Activated naive CD4-positive, alpha-beta T cell treated with anti-CD3 and anti-CD28 coated beads, Interleukin-2, amount 50 U/mL, for 16 hours (primary cell): ENCODE results near the gene SCUBE3.
A peak's percentile ranks its signal among the peaks of the same experiment; 100 is the strongest.

Experiments
- DNase-seq: peaks from one replicate; pipeline ENCODE4 v3.0.0-alpha.2; 2020

SCUBE3 gene

GRCh38 chr6:35242906-35243305, 29.1 kb downstream of the SCUBE3 start:
- no peak for DNase-seq

DNA sequence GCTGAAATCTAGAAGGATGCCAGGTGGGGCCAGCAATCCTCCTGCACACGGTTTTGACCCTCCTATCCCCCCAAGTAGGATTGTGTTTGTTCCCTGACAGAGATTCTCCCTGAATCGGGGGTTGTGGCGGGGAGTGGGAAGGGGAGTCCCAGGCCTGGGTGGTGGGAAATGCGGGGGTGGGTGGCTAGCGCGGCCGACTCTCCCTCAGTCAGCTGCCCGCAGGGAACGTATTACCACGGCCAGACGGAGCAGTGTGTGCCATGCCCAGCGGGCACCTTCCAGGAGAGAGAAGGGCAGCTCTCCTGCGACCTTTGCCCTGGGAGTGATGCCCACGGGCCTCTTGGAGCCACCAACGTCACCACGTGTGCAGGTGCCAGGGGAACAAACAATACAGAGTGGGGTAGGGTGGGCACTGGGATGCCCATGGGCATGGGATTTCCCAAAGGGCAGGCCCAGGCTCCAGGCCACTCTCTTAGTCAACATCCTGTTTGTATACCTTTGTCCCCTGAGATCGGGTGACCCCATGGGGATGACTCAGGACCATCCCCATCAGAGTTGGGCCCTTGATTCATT, 29.7 kb downstream of the SCUBE3 start:
- no peak for DNase-seq

DNA sequence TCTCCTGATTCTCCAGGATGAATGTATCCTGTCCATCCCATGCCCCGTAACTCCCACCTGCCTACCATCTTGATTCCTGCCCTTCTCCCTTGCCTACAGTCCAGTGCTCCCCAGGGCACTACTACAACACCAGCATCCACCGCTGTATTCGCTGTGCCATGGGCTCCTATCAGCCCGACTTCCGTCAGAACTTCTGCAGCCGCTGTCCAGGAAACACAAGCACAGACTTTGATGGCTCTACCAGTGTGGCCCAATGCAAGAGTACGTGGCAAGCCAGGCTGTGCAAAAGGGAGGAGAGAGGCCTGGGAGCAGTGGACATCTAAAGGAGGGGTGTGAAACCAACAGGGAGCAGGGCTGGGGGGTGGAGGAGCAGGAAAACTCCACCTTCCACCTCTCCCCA, 30.8 kb downstream of the SCUBE3 start:
- no peak for DNase-seq

- no peak for DNase-seq
These were observed 34.0 kb downstream of the SCUBE3 start for GRCh38 chr6:35247642-35248231.

DNA sequence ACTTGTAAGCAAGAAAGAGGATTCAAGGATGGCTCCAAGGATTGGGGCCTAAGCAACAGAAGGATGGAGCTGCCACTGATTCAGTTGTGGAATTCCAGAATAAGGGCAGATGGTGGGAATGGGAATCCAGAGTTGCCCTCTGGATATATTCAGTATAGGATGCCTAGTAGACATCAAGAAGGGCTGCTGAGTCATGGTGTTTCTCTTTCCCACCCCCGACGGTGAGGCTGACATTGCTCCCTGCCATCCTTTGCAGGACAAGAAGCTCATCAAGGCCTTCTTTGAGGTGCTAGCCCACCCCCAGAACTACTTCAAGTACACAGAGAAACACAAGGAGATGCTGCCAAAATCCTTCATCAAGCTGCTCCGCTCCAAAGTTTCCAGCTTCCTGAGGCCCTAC, 34.5 kb downstream of the SCUBE3 start:
- DNase-seq, result no peak

DNA sequence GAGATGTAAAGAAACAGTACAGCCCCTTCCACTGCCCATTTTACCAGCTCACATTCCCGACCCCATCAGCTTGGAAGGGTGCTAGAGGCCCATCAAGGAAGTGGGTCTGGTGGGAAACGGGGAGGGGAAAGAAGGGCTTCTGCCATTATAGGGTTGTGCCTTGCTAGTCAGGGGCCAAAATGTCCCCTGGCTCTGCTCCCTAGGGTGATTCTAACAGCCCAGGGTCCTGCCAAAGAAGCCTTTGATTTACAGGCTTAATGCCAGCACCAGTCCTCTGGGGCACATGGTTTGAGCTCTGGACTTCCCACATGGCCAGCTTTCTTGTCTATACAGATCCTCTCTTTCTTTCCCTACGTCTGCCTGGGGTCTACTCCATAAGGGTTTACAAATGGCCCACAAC, 35.2 kb downstream of the SCUBE3 start:
- no peak for DNase-seq

GRCh38 chr6:35251949-35252348, 38.2 kb downstream of the SCUBE3 start:
- no peak for DNase-seq

DNA sequence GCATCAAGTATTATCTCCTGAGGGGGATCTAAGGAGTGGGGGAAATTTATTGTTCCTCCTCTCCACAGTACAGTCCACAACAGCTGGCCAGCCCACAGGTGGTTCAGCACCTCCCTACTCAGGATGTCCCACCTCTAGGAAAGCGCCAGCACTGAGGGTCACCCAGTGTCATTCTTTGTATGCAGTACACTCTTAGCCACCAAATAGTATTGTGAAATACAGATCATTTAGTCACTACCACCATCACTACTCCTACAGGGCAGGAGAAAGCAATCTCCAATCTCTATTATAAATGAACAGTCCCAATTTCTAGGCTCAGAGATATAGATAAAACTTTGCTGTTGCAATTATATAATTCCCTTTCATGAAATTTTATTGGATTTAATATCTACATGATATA, 39.5 kb downstream of the SCUBE3 start:
- DNase-seq, result no peak

GRCh38 chr6:35258336-35258735, 44.6 kb downstream of the SCUBE3 start:
- no peak for DNase-seq

DNA sequence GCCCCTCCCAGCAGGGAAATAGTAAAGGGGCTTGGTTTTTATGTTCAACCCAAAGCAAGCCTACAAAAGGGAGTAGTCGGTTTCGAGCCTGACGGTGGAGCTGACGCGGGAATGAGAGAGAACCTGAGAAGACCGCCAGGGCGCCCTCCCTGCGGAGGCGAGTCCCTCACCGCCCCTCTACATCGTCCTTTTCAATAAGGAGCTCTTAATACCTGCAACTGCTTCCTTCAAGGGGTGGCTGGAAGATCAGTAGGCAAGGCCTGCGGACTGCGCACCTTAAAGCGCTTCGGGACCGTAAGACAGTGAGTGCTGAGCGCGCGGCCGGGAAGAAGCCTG, 45.1 kb downstream of the SCUBE3 start:
- peak; percentile 51 for DNase-seq

DNA sequence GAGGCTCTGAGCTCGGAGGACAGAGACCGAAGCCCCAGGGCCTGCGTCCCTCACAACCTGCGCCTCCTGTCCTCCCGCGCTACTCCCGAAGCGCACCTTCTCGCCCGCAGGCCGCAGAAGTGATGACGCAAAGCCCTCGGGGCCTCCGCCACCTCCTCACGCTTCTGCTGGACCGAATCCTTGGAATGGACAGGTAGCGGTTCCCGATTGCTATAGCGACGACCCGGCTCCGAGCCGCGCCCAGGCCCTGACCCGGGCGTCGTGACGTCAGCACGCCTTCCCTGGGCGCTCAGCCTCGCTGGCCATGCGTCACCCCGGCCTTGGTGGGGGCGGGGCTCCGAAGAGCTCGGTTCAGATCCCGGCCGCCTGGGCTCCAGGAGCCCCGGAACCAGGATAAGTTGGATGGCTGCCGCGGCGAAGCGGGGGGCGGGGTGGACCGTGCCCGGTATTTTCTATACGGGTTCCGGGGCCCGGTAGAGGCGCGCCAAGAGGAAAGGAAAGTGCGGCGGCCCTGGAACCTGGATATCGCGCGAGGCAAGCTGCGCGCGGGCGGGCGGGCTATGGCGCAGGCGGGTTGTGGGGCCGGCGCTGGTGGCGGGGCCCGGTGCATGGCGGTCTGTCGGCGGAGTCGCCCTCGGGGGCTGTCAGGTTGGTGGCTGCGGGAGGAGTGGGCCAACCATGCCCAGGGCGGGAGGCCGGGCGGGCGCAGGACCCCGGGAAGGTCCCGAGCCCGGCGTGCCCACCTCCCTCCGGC, 45.6 kb downstream of the SCUBE3 start, which contains the start of gene ZNF76:
Gene ZNF76 (plus strand): TSS at position 542 of the 754 bp plus-strand sequence. CDS start 21,417 bp downstream, outside the sequence.
- peak; percentile 93 for DNase-seq

DNA sequence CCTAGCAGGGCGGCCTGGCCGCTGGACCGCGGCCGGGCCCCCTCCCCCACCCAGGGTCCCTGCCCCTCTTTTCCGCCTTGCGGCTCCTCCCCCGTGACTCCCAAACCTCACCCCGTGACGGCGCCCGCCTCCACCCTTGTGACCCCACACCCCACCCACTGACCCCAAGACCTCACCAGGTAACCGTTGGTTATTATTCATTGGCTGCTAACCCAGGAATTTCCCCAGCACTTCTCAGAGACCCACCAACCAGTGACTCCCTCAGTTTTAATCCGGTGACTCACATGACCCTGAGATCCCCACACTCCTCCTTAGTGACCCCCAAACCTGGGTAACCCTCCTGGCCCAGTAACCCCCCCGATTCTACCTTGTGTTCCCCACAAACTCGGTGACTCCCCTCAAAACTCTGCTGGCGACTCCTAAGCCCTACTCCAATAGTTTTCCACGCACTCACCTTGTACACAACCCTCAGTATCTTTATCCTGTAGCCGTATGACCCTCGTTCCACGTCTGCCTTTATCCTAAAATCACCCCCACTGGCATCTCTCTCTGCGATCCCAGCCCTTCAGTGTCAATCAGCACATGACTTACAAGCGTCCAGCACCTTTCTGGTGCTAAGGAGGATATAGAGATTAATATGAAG, 46.3 kb downstream of the SCUBE3 start:
- DNase-seq, result peak; percentile 69

- no peak for DNase-seq
These were observed 47.1 kb downstream of the SCUBE3 start for GRCh38 chr6:35260591-35261570.

DNA sequence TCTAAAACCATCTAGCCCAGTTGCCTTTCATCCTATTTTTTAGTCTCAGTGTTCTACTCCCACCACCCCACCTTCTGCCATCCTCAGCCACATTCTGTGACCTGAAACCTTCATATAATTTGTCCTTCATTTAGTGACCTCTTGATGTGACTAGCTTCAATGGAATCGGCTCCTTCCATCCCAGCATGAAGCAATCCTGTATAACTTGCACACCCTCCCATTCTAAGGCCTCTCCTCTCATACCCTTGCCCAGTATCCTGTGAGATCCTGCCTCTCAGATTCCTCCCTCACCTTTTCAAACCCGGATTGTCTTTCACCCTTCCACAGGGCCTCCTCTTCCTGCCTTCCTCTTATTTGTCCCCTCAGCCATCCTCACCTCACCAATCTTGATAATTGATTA, 48.8 kb downstream of the SCUBE3 start:
- no peak for DNase-seq

GRCh38 chr6:35264550-35265274, 51.0 kb downstream of the SCUBE3 start:
- no peak for DNase-seq

DNA sequence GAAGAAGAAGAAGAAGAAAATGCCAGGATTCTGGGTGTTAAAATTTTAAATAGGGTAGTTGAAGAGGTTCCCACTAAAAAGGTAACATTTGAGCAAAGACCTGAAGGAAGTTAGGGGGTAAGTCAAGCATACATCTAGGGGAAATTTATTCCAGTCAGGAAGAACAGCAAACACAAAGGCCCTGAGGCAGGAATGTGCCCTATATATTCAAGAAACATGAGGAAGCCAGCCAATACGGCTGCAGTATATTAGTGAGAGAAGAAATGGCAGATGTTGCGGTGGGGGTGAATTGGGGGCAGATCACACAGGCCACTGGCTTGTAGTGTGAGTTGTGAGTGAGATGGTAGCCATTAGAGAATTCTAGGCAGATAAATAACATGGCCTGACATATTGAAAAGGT, 51.8 kb downstream of the SCUBE3 start:
- DNase-seq, result no peak

DNA sequence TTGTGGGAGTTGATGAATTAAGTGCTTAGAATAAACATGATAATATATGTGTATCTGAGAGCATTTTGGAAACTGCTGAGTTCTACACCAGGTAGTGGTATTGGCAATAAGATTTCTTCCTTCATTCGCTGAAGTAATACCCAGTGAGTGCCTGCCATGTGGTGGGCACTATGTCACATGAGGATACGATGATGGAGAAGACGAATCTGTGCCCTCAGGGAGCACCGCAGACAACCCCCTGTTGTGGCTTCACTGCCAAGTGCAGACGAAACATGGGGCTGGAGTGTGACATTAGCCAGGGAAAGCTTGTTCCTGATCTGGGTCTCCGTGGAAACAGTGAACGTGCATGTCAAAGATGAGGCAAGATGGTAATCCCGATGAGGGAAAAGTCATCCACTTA, 53.7 kb downstream of the SCUBE3 start:
- no peak for DNase-seq

- DNase-seq, result no peak
These were observed 54.1 kb downstream of the SCUBE3 start for GRCh38 chr6:35267897-35268296.

GRCh38 chr6:35272005-35272404, 58.2 kb downstream of the SCUBE3 start:
- DNase-seq, result no peak

GRCh38 chr6:35273822-35274559, 60.2 kb downstream of the SCUBE3 start:
- no peak for DNase-seq

GRCh38 chr6:35275744-35276260, 62.0 kb downstream of the SCUBE3 start:
- no peak for DNase-seq
